Tibial nerve (tissue), 3 donors: Measurements from ENCODE around the gene KPNA2.

Experiments
- CTCF ChIP-seq, 5 experiments: fragments of 200-600 bp in 3 of 5; fragments of 450-650 bp in 2 of 5; sonication (generic) in 3 of 5; IDR thresholded peaks; one replicate each; pipeline ENCODE4 v1.5.1; 2016 to 2019; ENCODE audit warnings: antibody characterized with exemption in 5 of 5, mild to moderate bottlenecking in 3 of 5, moderate library complexity in 2 of 5
- POLR2A ChIP-seq, 2 donors: fragments of 450-650 bp; IDR thresholded peaks; one replicate each; pipeline ENCODE4 v1.6.1; 2017; ENCODE audit warnings: antibody characterized with exemption in 2 of 2, mild to moderate bottlenecking in 2 of 2, moderate library complexity in 2 of 2

DNA sequence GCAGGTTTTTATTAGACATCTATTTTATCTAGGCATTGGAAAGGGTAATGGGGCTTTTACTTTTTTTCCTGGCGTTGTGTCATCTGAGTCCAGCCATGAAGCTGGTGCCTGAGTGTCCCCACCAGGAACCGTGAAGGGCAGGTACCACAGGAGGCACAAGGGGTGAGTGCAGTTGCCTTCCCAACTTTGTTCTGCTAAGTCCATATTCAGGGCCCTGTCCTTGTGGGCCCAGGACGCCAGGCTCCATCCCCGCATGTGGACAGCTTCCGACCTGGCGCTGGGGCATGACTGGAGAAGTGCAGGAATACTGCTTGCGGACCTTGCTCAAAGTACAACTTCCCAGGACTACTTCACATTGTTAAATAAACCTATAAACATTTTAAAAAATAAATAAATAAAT, 60.6 kb downstream of the KPNA2 start:
- no peak for TF ChIP-seq CTCF (IDR thresholded peaks at IDR 0.05)
- no peak for TF ChIP-seq POLR2A (IDR thresholded peaks at IDR 0.05)
